ENCODE data around the gene CCDC192.

- TF ChIP-seq CTCF (IDR thresholded peaks at IDR 0.05; ENCODE audit: poor library complexity, severe bottlenecking) (no peak), EZH2 (IDR thresholded peaks at IDR 0.05; ENCODE audit: borderline replicate concordance, insufficient read depth, low read length, poor library complexity, severe bottlenecking) (no peak), POLR2AphosphoS5 (IDR thresholded peaks at IDR 0.05) (no peak), REST (IDR thresholded peaks at IDR 0.05; ENCODE audit: borderline replicate concordance) (no peak)
Observed at GRCh38 chr5:127919818-127920217, 216.6 kb downstream of the CCDC192 start.

Measured in neural cell (in vitro differentiated cells).